Fibroblast of the aortic adventitia (primary cell): ENCODE measurements around the gene HDHD5. TPM values are rescaled to one million over a fixed set of nuclear protein-coding genes. Genes with fewer than 3 reads are reported as not detected.

Experiments used
- DNase-seq: peaks from one replicate; pipeline ENCODE4 v3.0.0-alpha.2; 2010; ENCODE audit warnings: low read depth
- H3K4me3 ChIP-seq: 2 replicates; pipeline ENCODE4 v1.5.1; 2011; ENCODE audit warnings: low read depth, mild to moderate bottlenecking, control low read depth, low read length, moderate library complexity
- CTCF ChIP-seq: IDR thresholded peaks from 2 replicates; pipeline ENCODE4 v1.5.1; 2011; ENCODE audit warnings: mild to moderate bottlenecking, low read length, control low read depth, inconsistent platforms; ENCODE audit not compliant: insufficient read depth
- total RNA-seq: library from RNA; depleted of rRNA; stranded (reverse); fragments of >200 nt; gene quantifications from 2 replicates; pipeline ENCODE4 v1.2.3, GENCODE V29; 2012; ENCODE audit warnings: low replicate concordance

The HDHD5 gene
- total RNA-seq, 1 donor = 19.7 TPM

GRCh38 chr22:17192186-17192585 lies 33.1 kb upstream of the HDHD5 start:
- no peak overlapping the region for H3K4me3 ChIP-seq
- DNase-seq = no peak
- TF ChIP-seq CTCF = no peak

GRCh38 chr22:17191163-17191784 lies 32.2 kb upstream of the HDHD5 start:
- no peak for TF ChIP-seq CTCF
- no peak overlapping the region for H3K4me3 ChIP-seq
- DNase-seq = peak; percentile 29

- no peak for DNase-seq
- TF ChIP-seq CTCF = no peak
- no peak overlapping the region for H3K4me3 ChIP-seq
Observed at GRCh38 chr22:17190702-17191101, 31.6 kb upstream of the HDHD5 start.

GRCh38 chr22:17176715-17177114 lies 17.6 kb upstream of the HDHD5 start:
- no peak overlapping the region for H3K4me3 ChIP-seq
- TF ChIP-seq CTCF = no peak

GRCh38 chr22:17172029-17172833 lies 13.2 kb upstream of the HDHD5 start:
- peak overlapping the region; percentile 72 for H3K4me3 ChIP-seq
- no peak for DNase-seq
- no peak for TF ChIP-seq CTCF

More at GRCh38 chr22:17176715-17177114, 17.6 kb upstream of the HDHD5 start:
- no peak for DNase-seq

- peak overlapping the region; percentile 72 for H3K4me3 ChIP-seq
- peak; percentile 93 for TF ChIP-seq CTCF
- DNase-seq = peak; percentile 86
Observed at GRCh38 chr22:17171153-17172028, 12.3 kb upstream of the HDHD5 start.
